Small intestine (tissue), 7 donors: ENCODE data around the gene ETHE1. TPM values are rescaled to one million over a fixed set of nuclear protein-coding genes. Genes with fewer than 3 reads are reported as not detected.
"Not testable (repeated sequence)": the region's sequence is repeated elsewhere in the genome, so short reads cannot be mapped to it uniquely, and the experiment has no call there.

ENCODE experiments used
- DNase-seq, 2 donors: peaks; one replicate each; pipeline versions ENCODE4 v3.0.0 to v3.0.0-alpha.2; 2013
- FAIRE-seq: peaks from 2 replicates; lab custom pipeline; 2012; peaks lifted over from hg19 to GRCh38; lab: Jason Lieb, UNC
- H3K27ac ChIP-seq, 3 donors: one replicate each; pipeline ENCODE4 v1.5.1; 2013; ENCODE audit warnings: low read length in 2 of 3, mild to moderate bottlenecking in 2 of 3, control low read depth in 1 of 3, inconsistent platforms in 1 of 3, low read depth in 1 of 3, moderate library complexity in 1 of 3
- H3K27me3 ChIP-seq, 3 donors: one replicate each; pipeline ENCODE4 v1.6.1; 2013; ENCODE audit warnings: low read length in 3 of 3, inconsistent platforms in 1 of 3; ENCODE audit not compliant: control insufficient read depth in 3 of 3, insufficient read depth in 3 of 3
- H3K36me3 ChIP-seq, 3 donors: one replicate each; pipeline ENCODE4 v1.6.1; 2013; ENCODE audit warnings: low read length in 3 of 3, inconsistent platforms in 1 of 3, low read depth in 1 of 3, mild to moderate bottlenecking in 1 of 3, moderate library complexity in 1 of 3; ENCODE audit not compliant: control insufficient read depth in 3 of 3, insufficient read depth in 2 of 3
- H3K4me1 ChIP-seq, 3 donors: one replicate each; pipeline ENCODE4 v1.6.1; 2013; ENCODE audit warnings: low read length in 2 of 3, inconsistent platforms in 1 of 3, low read depth in 1 of 3, mild to moderate bottlenecking in 1 of 3, moderate library complexity in 1 of 3; ENCODE audit not compliant: control insufficient read depth in 3 of 3, insufficient read depth in 2 of 3
- H3K4me3 ChIP-seq, 3 donors: one replicate each; pipeline ENCODE4 v1.5.1; 2013; ENCODE audit warnings: low read length in 3 of 3, control low read depth in 1 of 3, inconsistent platforms in 1 of 3, low read depth in 1 of 3, mild to moderate bottlenecking in 1 of 3, moderate library complexity in 1 of 3
- H3K9me3 ChIP-seq, 2 donors: one replicate each; pipeline ENCODE4 v1.6.1; 2013; ENCODE audit warnings: low read depth in 1 of 2, low read length in 1 of 2; ENCODE audit not compliant: control insufficient read depth in 2 of 2, insufficient read depth in 1 of 2
- WGBS, 3 donors: extraction: QIAGEN DNeasy Blood & Tissue Kit; methylation state at CpG; one replicate each; pipeline ENCODE4 v1.1.7; 2013; 5-methylcytosine and 5-hydroxymethylcytosine counted together
- polyA plus RNA-seq, 4 donors: library from polyadenylated mRNA; stranded (reverse) in 3 of 4; unstranded in 1 of 4; fragments of 200-250 nt in 3 of 4; fragments of 120-200 nt in 1 of 4; gene quantifications; one replicate each; pipeline versions ENCODE4 v1.2.1 to v1.2.3, GENCODE V29; 2013
- donor health status: healthy with polysubstance abuse.
- donor health status: control.
- donor health status: control.
- donor health status: Bipolar disorder and iron deficiency.
- donor health status: healthy.

ETHE1 gene
- polyA plus RNA-seq, 4 donors = 118 to 164 (median 129) TPM

DNA sequence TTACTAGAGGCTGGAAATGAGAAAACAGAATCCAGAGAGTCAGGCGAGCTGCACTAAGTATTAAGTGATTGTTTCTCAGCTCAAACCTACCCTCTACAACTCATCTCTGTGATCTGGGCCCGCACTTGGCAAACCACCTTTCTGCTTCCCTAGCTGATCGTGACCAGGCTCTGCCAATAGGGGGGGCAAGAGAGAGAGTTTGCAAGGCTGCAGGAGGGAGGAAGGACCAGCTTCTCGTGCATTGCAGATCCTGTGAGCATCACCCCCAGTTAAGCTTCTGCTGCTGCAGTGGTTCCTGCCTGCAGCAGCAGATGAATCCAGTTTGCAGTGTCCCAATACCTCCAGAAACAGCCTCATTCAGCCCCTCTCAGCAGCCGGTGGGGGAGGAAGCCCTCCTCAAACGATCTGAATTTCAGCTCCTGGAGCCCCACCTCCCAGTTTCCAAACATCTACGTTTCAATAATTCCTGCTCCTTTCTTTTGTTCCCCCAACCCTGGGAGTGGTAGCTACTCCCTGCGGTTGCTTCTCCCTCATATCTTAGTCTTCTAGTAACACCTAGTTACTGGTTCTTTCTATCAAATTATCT lies 28.3 kb upstream of the ETHE1 start:
- peaks cover 5 to 71% (median 8%) of the 10 kb centered on the region in 3 donors for H3K36me3 ChIP-seq
- DNase-seq (peak; percentile 79 to 80), FAIRE-seq (no peak)
- H3K27me3 ChIP-seq = no peaks in the 10 kb centered on the region
- H3K9me3 ChIP-seq = no peaks in the 10 kb centered on the region
- 40 to 45% (median 43%) methylated on average over 8 of the region's 8 CpGs for WGBS, 3 donors
- H3K4me3 ChIP-seq = no peak overlapping the region
- H3K4me1 ChIP-seq = no peaks in the 10 kb centered on the region
- no peak overlapping the region for H3K27ac ChIP-seq

DNA sequence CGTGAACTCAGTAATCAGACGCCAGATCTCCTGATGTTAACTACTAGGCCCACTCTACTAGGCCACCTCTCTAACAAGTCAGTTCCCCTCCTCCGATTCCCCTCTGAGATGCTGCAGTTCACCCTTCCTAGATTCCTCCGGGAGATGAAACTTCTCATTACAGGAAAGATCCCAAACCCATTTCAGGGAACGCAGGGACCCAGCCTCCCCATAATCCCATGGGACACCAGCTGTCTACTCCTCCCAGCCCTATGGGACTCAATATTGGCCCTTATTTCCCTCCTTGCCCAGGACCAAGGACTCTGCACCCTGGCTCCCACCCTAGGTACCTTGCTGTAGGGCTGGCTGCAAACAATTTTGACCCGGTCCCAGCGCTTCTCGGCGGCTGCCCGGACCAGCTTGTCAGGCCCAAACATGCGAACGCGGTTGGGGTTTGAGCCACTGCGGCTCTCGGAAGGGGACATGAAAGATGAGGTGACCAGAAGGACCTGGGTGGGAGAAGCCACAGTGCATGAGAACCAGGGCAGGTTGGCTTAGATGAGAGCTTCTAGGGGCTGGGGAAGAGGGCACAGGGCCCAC lies 27.4 kb upstream of the ETHE1 start:
- H3K9me3 ChIP-seq = no peaks in the 10 kb centered on the region
- no peak for DNase-seq
- 97% methylated on average over 15 of the region's 15 CpGs for WGBS, 3 donors
- no peak for FAIRE-seq
- H3K4me1 ChIP-seq = no peaks in the 10 kb centered on the region
- H3K36me3 ChIP-seq = peaks cover 5 to 71% (median 8%) of the 10 kb centered on the region in 3 donors
- no peak overlapping the region for H3K27ac ChIP-seq
- H3K4me3 ChIP-seq = no peak overlapping the region
- no peaks in the 10 kb centered on the region for H3K27me3 ChIP-seq

DNA sequence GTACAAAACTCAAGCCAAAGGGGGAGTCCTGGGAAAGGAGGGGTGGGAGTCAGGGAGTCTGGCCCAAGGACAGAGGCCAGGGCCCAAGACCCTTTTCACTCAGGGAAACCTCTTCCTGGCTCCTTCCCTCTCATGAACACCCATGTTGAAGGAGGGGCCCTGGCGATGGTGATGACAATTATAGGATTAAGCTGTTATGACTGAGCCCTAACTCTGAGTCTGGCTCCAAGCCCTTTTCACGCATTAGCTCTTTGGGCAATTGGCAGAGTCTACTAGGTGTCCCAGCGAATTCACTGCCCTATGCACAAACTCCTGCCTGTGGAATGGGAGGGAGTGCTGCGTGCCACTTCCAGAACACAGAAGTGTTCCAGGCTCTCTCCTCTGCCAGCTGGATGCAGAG lies 26.7 kb upstream of the ETHE1 start:
- H3K9me3 ChIP-seq = no peaks in the 10 kb centered on the region
- H3K27ac ChIP-seq = no peak overlapping the region
- 74 to 91% (median 85%) methylated on average over 4 of the region's 4 CpGs for whole genome bisulfite sequencing, 3 donors
- H3K4me1 ChIP-seq = no peaks in the 10 kb centered on the region
- H3K4me3 ChIP-seq = no peak overlapping the region
- no peaks in the 10 kb centered on the region for H3K27me3 ChIP-seq
- no peak for DNase-seq
- H3K36me3 ChIP-seq = peaks cover 5 to 71% (median 8%) of the 10 kb centered on the region in 3 donors
- no peak for FAIRE-seq

- no peak for FAIRE-seq
- H3K27me3 ChIP-seq = no peaks in the 10 kb centered on the region
- no peak for DNase-seq
- no peaks in the 10 kb centered on the region for H3K4me1 ChIP-seq
- peaks cover 5 to 67% (median 8%) of the 10 kb centered on the region in 3 donors for H3K36me3 ChIP-seq
- no peak overlapping the region for H3K27ac ChIP-seq
- 71 to 91% (median 87%) methylated on average over 3 of the region's 3 CpGs for WGBS, 3 donors
- H3K4me3 ChIP-seq = no peak overlapping the region
- no peaks in the 10 kb centered on the region for H3K9me3 ChIP-seq
Observed at GRCh38 chr19:43552616-43553015, 25.6 kb upstream of the ETHE1 start.

DNA sequence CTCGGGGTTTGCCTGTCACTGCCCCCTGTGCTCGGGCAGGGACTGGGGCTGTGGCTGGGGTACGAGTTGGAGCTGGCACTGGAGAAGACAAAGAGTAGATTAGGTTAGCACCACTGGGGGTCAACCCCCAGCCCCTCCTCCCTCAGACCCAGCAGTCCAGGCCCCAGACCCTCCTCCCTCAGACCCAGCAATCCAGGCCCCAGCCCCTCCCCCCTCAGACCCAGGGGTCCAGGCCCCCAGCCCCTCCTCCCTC lies 25.1 kb upstream of the ETHE1 start:
- no peaks in the 10 kb centered on the region for H3K27me3 ChIP-seq
- no peak overlapping the region for H3K4me3 ChIP-seq
- H3K4me1 ChIP-seq = no peaks in the 10 kb centered on the region
- no peak for FAIRE-seq
- H3K36me3 ChIP-seq = peaks cover 5 to 72% (median 8%) of the 10 kb centered on the region in 3 donors
- no peak for DNase-seq
- no peak overlapping the region for H3K27ac ChIP-seq
- no peaks in the 10 kb centered on the region for H3K9me3 ChIP-seq
- WGBS, 3 donors = 84 to 93% (median 90%) methylated on average over 3 of the region's 3 CpGs

- H3K27me3 ChIP-seq = no peaks in the 10 kb centered on the region
- 92 to 93% (median 93%) methylated on average over 23 of the region's 23 CpGs for WGBS, 3 donors
- no peaks in the 10 kb centered on the region for H3K9me3 ChIP-seq
- H3K4me3 ChIP-seq = no peak overlapping the region
- no peak for FAIRE-seq
- H3K27ac ChIP-seq = no peak overlapping the region
- no peak for DNase-seq
- H3K4me1 ChIP-seq = no peaks in the 10 kb centered on the region
- H3K36me3 ChIP-seq = peaks cover 5 to 75% (median 8%) of the 10 kb centered on the region in 3 donors
Observed at GRCh38 chr19:43551399-43552197, 24.6 kb upstream of the ETHE1 start.

DNA sequence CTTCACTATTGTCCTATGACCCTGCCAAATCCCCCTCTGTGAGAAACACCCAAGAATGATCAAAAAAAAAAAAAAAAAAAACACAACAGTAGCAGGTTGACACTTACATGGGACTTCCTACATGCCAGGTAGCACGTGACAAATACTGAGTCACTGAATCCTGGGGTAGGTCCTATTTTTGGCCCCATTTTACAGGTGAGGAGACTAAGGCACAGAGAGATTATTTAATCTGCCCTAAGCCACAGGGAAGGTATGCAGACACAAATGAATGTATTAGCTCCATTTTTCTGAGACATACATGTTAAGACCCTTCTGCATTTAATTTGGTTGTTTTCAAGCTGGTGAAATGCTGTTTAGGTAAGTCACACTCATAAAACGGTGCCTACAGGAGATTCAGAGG lies 21.7 kb upstream of the ETHE1 start:
- 86 to 94% (median 86%) methylated on average over 2 of the region's 2 CpGs for WGBS, 3 donors
- H3K4me1 ChIP-seq = no peaks in the 10 kb centered on the region
- no peak overlapping the region for H3K27ac ChIP-seq
- H3K27me3 ChIP-seq = no peaks in the 10 kb centered on the region
- H3K4me3 ChIP-seq = no peak overlapping the region
- H3K36me3 ChIP-seq = peaks cover 7 to 78% (median 8%) of the 10 kb centered on the region in 3 donors
- FAIRE-seq = no peak
- no peaks in the 10 kb centered on the region for H3K9me3 ChIP-seq
- DNase-seq = no peak

DNA sequence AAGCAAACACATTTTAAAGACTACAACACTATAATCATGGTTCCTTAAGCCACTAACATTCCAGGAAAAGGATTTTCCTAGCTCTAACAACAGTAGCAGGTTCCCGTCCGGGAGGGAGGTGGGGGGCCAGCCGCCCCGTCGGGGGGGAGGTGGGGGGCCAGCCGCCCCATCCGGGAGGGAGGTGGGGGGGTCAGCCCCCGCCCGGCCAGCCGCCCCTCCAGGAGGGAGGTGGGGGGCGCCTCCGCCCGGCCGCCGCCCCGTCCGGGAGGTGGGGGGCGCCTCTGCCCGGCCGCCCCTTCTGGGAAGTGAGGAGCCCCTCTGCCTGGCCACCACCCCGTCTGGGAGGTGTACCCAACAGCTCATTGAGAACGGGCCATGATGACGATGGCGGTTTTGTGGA lies 20.9 kb upstream of the ETHE1 start:
- FAIRE-seq, H3K27ac ChIP-seq, H3K9me3 ChIP-seq, H3K27me3 ChIP-seq, DNase-seq, H3K4me1 ChIP-seq, H3K4me3 ChIP-seq: not testable (repeated sequence)
- H3K36me3 ChIP-seq = peaks cover 8 to 78% (median 12%) of the 10 kb centered on the region in 3 donors
- 88 to 96% (median 95%) methylated on average over 8 to 19 of the region's 24 CpGs for WGBS, 3 donors
